ENCODE measurements around the gene NIPBL.

Gene NIPBL

GRCh38 chr5:37047947-37048346 is 171.4 kb downstream of the NIPBL start:
- no peaks in the 10 kb centered on the region for H3K27me3 ChIP-seq
- TF ChIP-seq, protein P1, sequence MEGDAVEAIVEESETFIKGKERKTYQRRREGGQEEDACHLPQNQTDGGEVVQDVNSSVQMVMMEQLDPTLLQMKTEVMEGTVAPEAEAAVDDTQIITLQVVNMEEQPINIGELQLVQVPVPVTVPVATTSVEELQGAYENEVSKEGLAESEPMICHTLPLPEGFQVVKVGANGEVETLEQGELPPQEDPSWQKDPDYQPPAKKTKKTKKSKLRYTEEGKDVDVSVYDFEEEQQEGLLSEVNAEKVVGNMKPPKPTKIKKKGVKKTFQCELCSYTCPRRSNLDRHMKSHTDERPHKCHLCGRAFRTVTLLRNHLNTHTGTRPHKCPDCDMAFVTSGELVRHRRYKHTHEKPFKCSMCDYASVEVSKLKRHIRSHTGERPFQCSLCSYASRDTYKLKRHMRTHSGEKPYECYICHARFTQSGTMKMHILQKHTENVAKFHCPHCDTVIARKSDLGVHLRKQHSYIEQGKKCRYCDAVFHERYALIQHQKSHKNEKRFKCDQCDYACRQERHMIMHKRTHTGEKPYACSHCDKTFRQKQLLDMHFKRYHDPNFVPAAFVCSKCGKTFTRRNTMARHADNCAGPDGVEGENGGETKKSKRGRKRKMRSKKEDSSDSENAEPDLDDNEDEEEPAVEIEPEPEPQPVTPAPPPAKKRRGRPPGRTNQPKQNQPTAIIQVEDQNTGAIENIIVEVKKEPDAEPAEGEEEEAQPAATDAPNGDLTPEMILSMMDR (IDR thresholded peaks at IDR 0.05), result no peak
- H3K4me3 ChIP-seq (ENCODE audit: low read depth in 1 of 2, low read length in 1 of 2), result no peak overlapping the region
- H3K36me3 ChIP-seq, result peaks cover 98% of the 10 kb centered on the region
- no peak overlapping the region for H3K27ac ChIP-seq
- H3K9me3 ChIP-seq, result no peaks in the 10 kb centered on the region
- H3K4me1 ChIP-seq (ENCODE audit: control insufficient read depth in 1 of 2, insufficient read depth in 1 of 2, low read depth in 1 of 2, low read length in 1 of 2), result peaks cover 3 to 6% of the 10 kb centered on the region in 2 experiments

DNA sequence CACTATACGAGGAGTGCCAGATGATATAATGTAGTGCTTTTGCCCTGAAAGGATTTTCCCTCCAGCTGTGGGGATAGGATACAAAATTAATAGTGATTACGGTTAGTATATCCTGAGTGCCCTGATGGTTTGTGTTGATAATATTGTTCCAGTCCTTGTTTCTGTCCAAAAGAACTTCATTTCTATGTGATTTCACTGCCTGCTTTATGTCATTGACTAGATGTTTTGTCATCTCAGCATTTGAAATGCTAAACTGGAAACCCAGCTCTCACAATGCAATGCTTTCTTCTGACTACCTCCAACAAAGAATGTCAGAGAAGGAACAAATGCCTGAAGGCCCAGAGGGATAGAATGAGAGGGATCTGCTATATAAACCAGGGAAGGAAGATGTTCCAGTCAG is 177.8 kb downstream of the NIPBL start:
- H3K9me3 ChIP-seq, result no peaks in the 10 kb centered on the region
- H3K4me3 ChIP-seq (ENCODE audit: low read depth in 1 of 2, low read length in 1 of 2), result no peak overlapping the region
- no peaks in the 10 kb centered on the region for H3K4me1 ChIP-seq (ENCODE audit: control insufficient read depth in 1 of 2, insufficient read depth in 1 of 2, low read depth in 1 of 2, low read length in 1 of 2)
- H3K36me3 ChIP-seq, result peaks cover 90% of the 10 kb centered on the region
- no peak overlapping the region for H3K27ac ChIP-seq
- TF ChIP-seq, protein P1 (IDR thresholded peaks at IDR 0.05), result no peak
- H3K27me3 ChIP-seq, result no peaks in the 10 kb centered on the region

DNA sequence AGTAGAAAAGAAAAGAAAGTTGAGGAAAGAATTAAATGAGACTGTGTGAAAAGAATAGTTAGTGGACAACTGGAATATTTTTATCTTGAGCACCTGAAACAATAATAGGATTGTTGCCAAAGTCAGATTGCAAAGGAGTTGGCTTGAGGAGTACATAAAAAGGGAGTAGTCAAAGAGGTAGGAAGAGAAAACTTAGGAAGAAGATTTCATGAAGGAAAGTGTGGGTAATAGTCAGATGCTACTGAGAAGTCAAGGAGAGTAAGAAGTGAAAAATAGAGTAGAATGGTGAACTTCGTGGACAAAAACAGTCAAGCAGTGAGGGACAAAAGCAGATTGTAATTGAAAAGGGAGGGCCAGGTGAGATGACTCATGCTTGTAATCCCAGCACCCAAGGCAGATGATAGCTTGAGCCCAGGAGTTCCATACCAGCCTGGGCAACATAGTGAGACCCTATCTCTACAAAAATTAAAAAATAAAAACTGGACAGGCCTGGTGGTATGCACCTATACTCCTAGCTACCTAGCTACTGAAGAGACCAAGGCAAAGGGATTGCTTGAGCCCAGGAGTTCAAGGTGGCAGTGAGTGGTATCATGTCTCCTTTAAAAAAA is 178.9 kb downstream of the NIPBL start:
- no peak overlapping the region for H3K4me3 ChIP-seq (ENCODE audit: low read depth in 1 of 2, low read length in 1 of 2)
- H3K36me3 ChIP-seq, result peaks cover 90% of the 10 kb centered on the region
- no peak overlapping the region for H3K27ac ChIP-seq
- no peaks in the 10 kb centered on the region for H3K4me1 ChIP-seq (ENCODE audit: control insufficient read depth in 1 of 2, insufficient read depth in 1 of 2, low read depth in 1 of 2, low read length in 1 of 2)
- TF ChIP-seq, protein P1 (IDR thresholded peaks at IDR 0.05), result no peak
- no peaks in the 10 kb centered on the region for H3K9me3 ChIP-seq
- H3K27me3 ChIP-seq, result no peaks in the 10 kb centered on the region

DNA sequence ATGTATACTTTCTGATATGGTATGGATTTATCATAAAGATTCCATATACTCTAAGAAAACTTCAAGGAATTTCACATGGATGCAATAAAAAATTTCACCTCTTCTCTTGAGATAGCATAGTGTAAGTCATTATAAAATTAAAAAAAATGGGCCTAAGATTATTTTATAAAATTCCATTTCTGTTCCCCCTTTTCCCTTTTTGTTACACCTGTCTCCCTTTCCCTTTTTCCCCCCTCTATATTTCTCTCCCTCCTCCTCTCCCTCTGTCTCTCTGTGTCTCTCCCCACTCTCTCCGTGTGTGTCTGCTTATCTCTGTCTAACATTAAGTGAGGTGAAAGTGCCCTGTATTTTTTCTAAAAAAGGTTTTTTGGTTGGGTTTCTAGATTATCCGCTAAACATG is 180.2 kb downstream of the NIPBL start:
- no peak overlapping the region for H3K4me3 ChIP-seq (ENCODE audit: low read depth in 1 of 2, low read length in 1 of 2)
- no peaks in the 10 kb centered on the region for H3K4me1 ChIP-seq (ENCODE audit: control insufficient read depth in 1 of 2, insufficient read depth in 1 of 2, low read depth in 1 of 2, low read length in 1 of 2)
- no peak overlapping the region for H3K27ac ChIP-seq
- H3K27me3 ChIP-seq, result no peaks in the 10 kb centered on the region
- no peaks in the 10 kb centered on the region for H3K9me3 ChIP-seq
- H3K36me3 ChIP-seq, result peaks cover 90% of the 10 kb centered on the region
- TF ChIP-seq, protein P1 (IDR thresholded peaks at IDR 0.05), result no peak

- Histone ChIP-seq H3K9me3 (no peaks in the 10 kb centered on the region), H3K36me3 (peaks cover 90% of the 10 kb centered on the region), H3K27ac (no peak overlapping the region), H3K4me1 (ENCODE audit: control insufficient read depth in 1 of 2, insufficient read depth in 1 of 2, low read depth in 1 of 2, low read length in 1 of 2) (no peaks in the 10 kb centered on the region), H3K4me3 (ENCODE audit: low read depth in 1 of 2, low read length in 1 of 2) (no peak overlapping the region), H3K27me3 (no peaks in the 10 kb centered on the region)
- TF ChIP-seq, protein P1 (IDR thresholded peaks at IDR 0.05), result no peak
These were observed 183.5 kb downstream of the NIPBL start for GRCh38 chr5:37060030-37060429.
